ENCODE results near the gene EVA1B. TPM values are rescaled to one million over a fixed set of nuclear protein-coding genes. Genes with fewer than 3 reads are reported as not detected.

EVA1B gene
- total RNA-seq, 1 donor from 2014 or later: 162 TPM

DNA sequence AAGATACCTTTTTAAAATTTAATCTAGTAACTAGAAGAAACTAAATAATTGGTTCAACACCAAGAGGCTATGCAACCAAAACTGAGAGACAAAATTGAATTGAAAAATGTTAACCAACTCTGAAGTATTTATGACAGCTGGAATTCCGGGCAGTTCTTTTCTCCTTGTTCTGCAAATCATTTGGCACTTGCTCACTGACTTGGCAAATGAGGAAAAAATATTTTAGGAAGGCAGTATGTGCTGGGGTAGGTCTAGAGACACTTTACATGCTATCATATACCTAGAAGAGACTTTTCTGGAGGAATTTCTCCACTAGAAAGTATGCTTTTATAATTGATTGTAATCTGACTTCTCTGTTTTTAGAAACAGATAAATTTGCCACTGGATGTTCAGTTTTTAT lies 39.4 kb downstream of the EVA1B start:
- no peak for DNase-seq (ENCODE audit: extremely low read depth, low read depth, low spot score)

DNA sequence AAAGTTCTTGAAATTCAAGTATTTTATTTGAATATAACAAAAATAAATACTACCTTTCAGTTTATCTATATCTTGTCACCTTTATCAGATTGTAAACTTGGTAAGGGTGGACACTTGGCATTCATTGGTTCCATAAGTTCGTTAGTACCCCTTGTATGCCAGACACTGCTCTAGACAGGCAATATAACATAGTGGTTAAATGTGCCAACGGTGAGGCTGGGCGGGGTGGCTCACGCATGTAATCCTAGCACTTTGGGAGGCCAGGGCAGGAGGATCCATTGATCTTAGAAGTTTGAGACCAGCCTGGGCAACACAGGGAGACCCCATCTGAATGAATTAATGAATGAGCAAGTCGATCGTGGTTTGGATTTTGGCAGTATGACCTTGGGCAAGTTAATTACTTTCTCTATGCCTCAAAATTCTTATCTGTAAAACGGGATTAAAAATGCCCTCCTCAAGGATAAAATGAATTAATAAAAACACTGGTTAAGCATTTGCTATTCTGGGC lies 43.6 kb downstream of the EVA1B start:
- no peak for DNase-seq (ENCODE audit: extremely low read depth, low read depth, low spot score)

DNA sequence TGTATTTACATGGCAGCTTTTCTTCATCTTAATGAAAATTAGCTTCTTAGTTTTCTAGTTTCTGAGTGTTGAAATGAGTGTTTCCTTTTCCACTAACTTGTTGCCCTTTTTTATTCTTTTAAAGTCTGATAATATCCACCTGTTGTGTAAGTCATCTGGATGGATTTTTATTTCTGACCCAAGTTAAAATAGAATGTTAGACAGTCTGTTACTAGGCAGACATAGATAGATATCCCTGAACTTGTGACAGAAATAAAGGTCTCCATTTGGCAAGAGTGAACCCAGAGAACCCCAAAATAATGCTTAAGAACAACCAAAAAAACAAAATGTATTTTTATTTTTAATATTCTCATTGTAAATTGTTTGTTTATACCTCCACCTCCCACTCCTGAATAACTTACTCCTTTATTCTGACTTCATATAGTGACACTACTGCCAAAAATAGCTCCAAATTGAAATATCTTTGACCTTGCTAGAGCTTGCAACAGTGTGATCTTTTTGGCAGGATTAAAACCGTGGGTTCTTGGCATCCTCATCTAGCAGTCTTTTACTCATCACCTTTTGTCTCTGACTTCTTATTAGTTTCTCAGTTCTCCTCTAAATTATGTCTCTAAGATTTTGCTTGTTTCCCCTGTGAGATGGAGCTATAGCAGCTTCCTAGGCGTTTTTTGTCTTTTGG lies 44.2 kb downstream of the EVA1B start:
- DNase-seq (ENCODE audit: extremely low read depth, low read depth, low spot score): no peak

DNA sequence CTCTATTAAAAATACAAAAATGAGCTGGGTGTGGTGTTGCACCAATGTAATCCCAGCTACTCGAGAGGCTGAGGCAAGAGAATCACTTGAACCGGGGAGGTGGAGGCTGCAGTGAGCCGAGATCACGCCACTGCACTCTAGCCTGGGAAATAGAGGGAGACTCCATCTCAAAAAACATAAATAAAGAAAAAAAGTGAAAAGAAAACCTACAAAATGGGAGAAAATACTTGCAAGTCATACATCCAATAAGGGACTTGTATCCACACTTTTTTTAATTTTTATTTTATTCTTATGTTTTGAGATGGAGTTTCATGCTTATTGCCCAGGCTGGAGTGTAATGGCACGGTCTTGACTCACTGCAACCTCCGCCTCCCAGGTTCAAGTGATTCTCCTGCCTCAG lies 46.8 kb downstream of the EVA1B start:
- no peak for DNase-seq (ENCODE audit: extremely low read depth, low read depth, low spot score)

DNA sequence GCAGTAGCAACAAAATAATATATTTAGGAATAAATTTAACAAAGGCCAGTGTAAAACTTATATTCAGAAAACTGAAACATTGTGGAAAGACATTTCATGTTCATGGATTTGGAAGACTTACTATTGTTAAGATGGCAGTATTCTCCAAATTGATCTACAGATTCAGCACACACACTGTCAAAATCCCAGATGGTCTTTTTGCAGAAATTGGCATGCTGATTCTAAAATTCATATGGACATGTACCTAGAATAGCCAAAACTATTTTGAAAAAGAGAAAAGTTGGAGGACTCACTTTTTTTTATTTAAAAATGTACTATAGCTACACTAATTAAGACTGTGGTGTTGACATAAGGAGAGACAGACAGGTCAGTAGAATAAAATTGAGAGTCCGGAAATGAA lies 49.2 kb downstream of the EVA1B start:
- no peak for DNase-seq (ENCODE audit: extremely low read depth, low read depth, low spot score)

DNA sequence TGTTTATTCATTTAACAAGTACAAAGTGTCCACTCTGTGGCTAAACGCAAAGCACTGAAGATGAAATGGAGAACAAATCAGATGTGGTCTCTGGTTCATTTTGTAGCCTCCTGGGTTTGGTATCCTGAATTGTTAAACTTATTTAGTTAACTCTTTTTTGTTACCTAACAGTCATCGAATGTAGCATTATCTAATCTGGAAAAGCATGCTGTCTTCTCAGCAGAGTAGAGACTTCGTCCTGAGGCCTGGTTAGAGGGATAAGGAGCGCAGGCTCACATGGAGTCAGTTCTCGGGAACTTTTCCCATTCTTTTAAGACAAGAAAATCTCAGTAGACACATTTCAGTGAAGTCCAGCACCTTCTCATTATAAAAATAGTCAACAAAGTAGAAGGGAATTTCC lies 50.4 kb downstream of the EVA1B start:
- DNase-seq (ENCODE audit: extremely low read depth, low read depth, low spot score): no peak

Other genes starting within 250 kb of the EVA1B start
- gene TEKT2, start 239.6 kb downstream of the EVA1B start, total RNA-seq: 0.23 TPM in 1 of 2 replicates, not detected in the other
- gene ADPRS, start 234.8 kb downstream of the EVA1B start, total RNA-seq: 50.9 TPM in 2 replicates
- gene COL8A2, start 198.4 kb downstream of the EVA1B start, total RNA-seq: 0.41 and 0.58 TPM in 2 replicates
- 94.9 and 117 TPM in 2 replicates for gene TRAPPC3, start 174.2 kb downstream of the EVA1B start, total RNA-seq
- 234 and 282 TPM in 2 replicates for gene MAP7D1, start 167.5 kb downstream of the EVA1B start, total RNA-seq
- gene THRAP3, start 99.2 kb downstream of the EVA1B start, total RNA-seq: 84.9 and 105 TPM in 2 replicates
- gene SH3D21, start 17.3 kb downstream of the EVA1B start, total RNA-seq: 2.4 and 4.0 TPM in 2 replicates
- gene STK40, start 62.3 kb upstream of the EVA1B start, total RNA-seq: 32.2 and 35.2 TPM in 2 replicates
- 29.1 and 29.8 TPM in 2 replicates for gene LSM10, start 74.3 kb upstream of the EVA1B start, total RNA-seq
- 2.9 and 5.8 TPM in 2 replicates for gene OSCP1, start 126.8 kb upstream of the EVA1B start, total RNA-seq
- gene MRPS15, start 140.7 kb upstream of the EVA1B start, total RNA-seq: 59.2 and 82.6 TPM in 2 replicates
- not detected in 2 replicates for gene CSF3R, start 159.3 kb upstream of the EVA1B start, total RNA-seq

Data from glomerular endothelial cell (primary cell).